K562 (cell line): ENCODE data around the gene MYCBPAP. TPM values are rescaled to one million over a fixed set of nuclear protein-coding genes. Genes with fewer than 3 reads are reported as not detected.

Source experiments
- ATAC-seq: fragments of 200-7000 bp; cut with Tn5 transposase; 3 replicates; pipeline ENCODE4 v1.9.1; 2020; ENCODE audit warnings: moderate library complexity
- BruUV-seq: library from RNA; stranded (reverse); fragments of 400-500 nt; replicated peaks from 2 replicates; lab custom pipeline; 2021; lab: Mats Ljungman, UMichigan
- CTCF ChIA-PET: fragments of 300-600 bp; formaldehyde crosslinking; extraction: SDS; loops from one replicate; lab custom pipeline; 2021; ENCODE audit warnings: low intra/inter-chr PET ratio; lab: Yijun Ruan, JAX
- POLR2A ChIA-PET: fragments of 300-600, 350-650 bp; sonication (Branson Sonifier 250); formaldehyde crosslinking; extraction: SDS; loops from one replicate; lab custom pipeline; 2021; ENCODE audit warnings: antibody characterized with exemption, inconsistent platforms; lab: Yijun Ruan, JAX
- DNase-seq, 4 experiments: peaks; one replicate each; pipeline versions ENCODE4 v3.0.0 to v3.0.0-alpha.2; 2011 to 2018; ENCODE audit warnings: low spot score in 3 of 4, mixed read lengths in 3 of 4; ENCODE audit errors: extremely low read depth in 1 of 4
- FAIRE-seq: peaks from 2 replicates; lab custom pipeline; 2011; peaks lifted over from hg19 to GRCh38; lab: Jason Lieb, UNC
- H2AFZ ChIP-seq: 2 replicates; pipeline ENCODE4 v1.6.0; 2011; ENCODE audit warnings: low read depth, low read length, control low read depth, inconsistent platforms
- H3K27ac ChIP-seq: fragments of 200-600 bp; 3 replicates; pipeline ENCODE4 v1.8.0; 2011; ENCODE audit warnings: low read depth, mild to moderate bottlenecking, control low read depth, inconsistent platforms, low read length, moderate library complexity, mixed read lengths; ENCODE audit errors: extremely low read depth
- H3K27me3 ChIP-seq, 2 experiments: fragments of 300-600 bp in 1 of 2; 2 replicates in 1 of 2; 3 replicates in 1 of 2; pipeline versions ENCODE4 v1.6.0 to v1.8.0; 2011; ENCODE audit warnings: inconsistent platforms in 2 of 2, low read length in 2 of 2, mild to moderate bottlenecking in 1 of 2, mixed read lengths in 1 of 2, moderate library complexity in 1 of 2; ENCODE audit not compliant: control insufficient read depth in 2 of 2, insufficient read depth in 2 of 2
- H3K36me3 ChIP-seq: fragments of 300-600 bp; 3 replicates; pipeline ENCODE4 v1.8.0; 2011; ENCODE audit warnings: mild to moderate bottlenecking, low read length, inconsistent platforms; ENCODE audit not compliant: control insufficient read depth, insufficient read depth
- H3K4me1 ChIP-seq, 2 experiments: fragments of 200-600 bp in 1 of 2; replicated peaks in 1 of 2; 2 replicates in 1 of 2; 3 replicates in 1 of 2; pipeline versions ENCODE4 v1.5.1 to v1.8.0; 2011; ENCODE audit warnings: inconsistent platforms in 2 of 2, low read length in 2 of 2, mild to moderate bottlenecking in 1 of 2, mixed read lengths in 1 of 2, moderate library complexity in 1 of 2; ENCODE audit not compliant: control insufficient read depth in 2 of 2, insufficient read depth in 2 of 2
- H3K4me2 ChIP-seq: 2 replicates; pipeline ENCODE4 v1.6.1; 2011; ENCODE audit warnings: low read length, control low read depth, inconsistent platforms, mixed read lengths; ENCODE audit not compliant: insufficient read depth
- H3K4me3 ChIP-seq: fragments of 200-600 bp; sonication (generic), shearing (Covaris generic); 2 replicates; pipeline ENCODE4 v1.5.1; 2016; ENCODE audit warnings: control low read depth, inconsistent platforms
- H3K79me2 ChIP-seq: fragments of 200-600 bp; 3 replicates; pipeline ENCODE4 v1.8.0; 2011; ENCODE audit warnings: low read length, inconsistent platforms; ENCODE audit not compliant: control insufficient read depth, insufficient read depth
- H3K9ac ChIP-seq, 2 experiments: 2 replicates each; pipeline versions ENCODE4 v1.6.0 to v1.6.1; 2011; ENCODE audit warnings: low read depth in 2 of 2, low read length in 2 of 2, control low read depth in 1 of 2, inconsistent platforms in 1 of 2, mild to moderate bottlenecking in 1 of 2, mixed read lengths in 1 of 2; ENCODE audit not compliant: insufficient read depth in 1 of 2
- H3K9me1 ChIP-seq: one replicate; pipeline ENCODE4 v1.6.0; 2011; ENCODE audit warnings: inconsistent platforms, mild to moderate bottlenecking, low read length, moderate library complexity; ENCODE audit not compliant: control insufficient read depth, insufficient read depth
- H3K9me3 ChIP-seq: replicated peaks from 2 replicates; pipeline ENCODE4 v1.5.1; 2011; ENCODE audit warnings: low read depth, low read length, inconsistent platforms; ENCODE audit not compliant: control insufficient read depth, insufficient read depth
- H4K20me1 ChIP-seq: replicated peaks from 2 replicates; pipeline ENCODE4 v1.6.1; 2011; ENCODE audit warnings: low read length, inconsistent platforms, mixed read lengths; ENCODE audit not compliant: control insufficient read depth, insufficient read depth
- AFF1 ChIP-seq, 2 experiments: fragments of 450-650 bp; IDR thresholded peaks; 2 replicates each; pipeline ENCODE4 v1.6.1; 2018; ENCODE audit warnings: mild to moderate bottlenecking in 2 of 2, low read depth in 1 of 2; ENCODE audit not compliant: partially characterized antibody in 2 of 2
- BHLHE40 ChIP-seq: IDR thresholded peaks from 2 replicates; pipeline ENCODE4 v1.6.1; 2011; ENCODE audit warnings: low read length, improper control_type of control experiment
- CBFA2T3 ChIP-seq: fragments of 450-650 bp; IDR thresholded peaks from 2 replicates; pipeline ENCODE4 v1.6.1; 2017
- HDAC1 ChIP-seq, 2 experiments: fragments of 450-650 bp; IDR thresholded peaks; 2 replicates each; pipeline ENCODE4 v1.6.1; 2016 to 2017; ENCODE audit warnings: inconsistent platforms in 1 of 2, mild to moderate bottlenecking in 1 of 2, moderate library complexity in 1 of 2
- NBN ChIP-seq: fragments of 450-650 bp; IDR thresholded peaks from 2 replicates; pipeline ENCODE4 v1.6.1; 2016; ENCODE audit warnings: low read depth, mild to moderate bottlenecking
- PHF20 ChIP-seq: fragments of 450-650 bp; IDR thresholded peaks from 2 replicates; pipeline ENCODE4 v1.6.1; 2018; ENCODE audit not compliant: partially characterized antibody
- RREB1 ChIP-seq: fragments of 250-450 bp; sonication (Bioruptor Pico); IDR thresholded peaks from 2 replicates; pipeline ENCODE4 v1.4.0; 2020
- SRSF9 ChIP-seq: fragments of 200-400 bp; formaldehyde crosslinking; IDR thresholded peaks from 2 replicates; pipeline ENCODE4 v1.6.1; 2017; ENCODE audit warnings: low read depth, low read length, borderline replicate concordance
- STAT5B ChIP-seq: fragments of 250-450 bp; sonication (Bioruptor Pico); IDR thresholded peaks from 2 replicates; pipeline ENCODE4 v1.8.0; 2021; ENCODE audit warnings: mild to moderate bottlenecking, inconsistent platforms
- TOE1 ChIP-seq, 2 experiments: fragments of 450-650 bp in 1 of 2; sonication (generic) in 1 of 2; formaldehyde crosslinking in 1 of 2; IDR thresholded peaks; 2 replicates each; pipeline versions ENCODE4 v1.7.1 to v1.8.0; 2016 to 2022; ENCODE audit warnings: borderline replicate concordance in 2 of 2, mild to moderate bottlenecking in 2 of 2, antibody characterized with exemption in 1 of 2, inconsistent platforms in 1 of 2, low read depth in 1 of 2, missing genetic modification reagents in 1 of 2, moderate library complexity in 1 of 2
- ZBTB17 ChIP-seq: fragments of 450-650 bp; formaldehyde crosslinking; IDR thresholded peaks from 2 replicates; pipeline ENCODE4 v1.4.0; 2020; ENCODE audit warnings: mild to moderate bottlenecking
- ZNF165 ChIP-seq: fragments of 250-450 bp; sonication (Bioruptor Pico); IDR thresholded peaks from 2 replicates; pipeline ENCODE4 v1.4.0; 2020; ENCODE audit warnings: borderline replicate concordance
- ZNF3 ChIP-seq: fragments of 250-450 bp; sonication (Bioruptor Pico); IDR thresholded peaks from 2 replicates; pipeline ENCODE4 v1.5.0; 2021; ENCODE audit warnings: mild to moderate bottlenecking, moderate library complexity
- ZNF347 ChIP-seq: fragments of 450-650 bp; formaldehyde crosslinking; IDR thresholded peaks from 2 replicates; pipeline ENCODE4 v1.4.0; 2020; ENCODE audit warnings: low read depth, mild to moderate bottlenecking, moderate library complexity
- WGBS: fragments of 100-300 bp; shearing (Covaris generic); methylation state at CpG from one replicate; pipeline ENCODE4 v1.1.6; 2016; ENCODE audit warnings: low coverage, mixed read lengths; ENCODE audit not compliant: insufficient coverage; ENCODE audit errors: missing lambda C conversion rate; 5-methylcytosine and 5-hydroxymethylcytosine counted together
- in situ Hi-C: fragments of 300-500 bp; cut with MboI; formaldehyde crosslinking; loops from 4 replicates; pipeline ENCODE4 v1.15.0; 2018; ENCODE audit warnings: inconsistent platforms, mixed read lengths
- intact Hi-C: fragments of 100-400 bp; cut with micrococcal nuclease; formaldehyde crosslinking; loops from 2 replicates; pipeline ENCODE4 v1.14.2; 2022
- polyA plus RNA-seq, 8 experiments: library from polyadenylated mRNA; depleted of rRNA in 4 of 8; stranded (reverse) in 5 of 8; unstranded in 3 of 8; fragments of >200 nt; fragmentation: Nextera tagmentation in 2 of 8; fragmentation: Illumina TruSeq in 1 of 8; extraction: Ambion mirVana in 2 of 8; extraction: Trizol in 1 of 8; gene quantifications; 2 replicates each; pipeline versions ENCODE4 v1.2.1 to v1.2.3, GENCODE V29; 2011 to 2014; ENCODE audit warnings: inconsistent platforms in 1 of 8, missing spikeins in 1 of 8
- total RNA-seq, 7 experiments: library from RNA; depleted of rRNA in 6 of 7; stranded (reverse); fragments of >200 nt in 6 of 7; fragmentation: Illumina TruSeq in 2 of 7; extraction: Trizol in 2 of 7; gene quantifications; 2 replicates each; pipeline versions ENCODE4 v1.2.1 to v1.2.3, GENCODE V29; 2011 to 2021; ENCODE audit warnings: low replicate concordance in 1 of 7

MYCBPAP gene
- total and polyA plus RNA-seq, 9 of the 15 experiments (the other 6 are each of a cell fraction or from before 2014, with no cell fraction given): not detected

- ChIA-PET CTCF (no interaction called here), POLR2A (interaction anchor here (1.0 kb wide), 1 partner anchor 10 kb away, joined by 5 read pairs; no protein-coding TSS in a partner anchor)
- Histone ChIP-seq H3K4me1 (peaks cover 9 to 38% of the 10 kb centered on the region in 2 experiments), H3K79me2 (no peaks in the 10 kb centered on the region), H3K27ac (no peak overlapping the region), H3K4me2 (no peak overlapping the region), H4K20me1 (peaks cover 20% of the 10 kb centered on the region; the same call in 1 of the 2 replicates), H3K4me3 (no peak overlapping the region), H3K27me3 (peaks cover 25 to 55% of the 10 kb centered on the region in 2 experiments), H3K9me3 (no peaks in the 10 kb centered on the region), H2AFZ (no peak overlapping the region), H3K9me1 (no peaks in the 10 kb centered on the region), H3K36me3 (no peaks in the 10 kb centered on the region), H3K9ac (no peak overlapping the region)
- no TSS peak for BruUV-seq
- no CpG with 5 or more reads among the region's 27 CpGs for WGBS
- DNase-seq (no peak), ATAC-seq (no peak), FAIRE-seq (no peak)
- in situ Hi-C loops: no loop called here
- intact Hi-C loops: no loop called here
- TF ChIP-seq TOE1 (IDR thresholded peaks at IDR 0.05; ENCODE audit: borderline replicate concordance): no peak
- TF ChIP-seq TOE1 (CRISPR knock-in tag; IDR thresholded peaks at IDR 0.05; ENCODE audit: borderline replicate concordance, low read depth): no peak
- TF ChIP-seq ZNF3 (CRISPR knock-in tag): no peak
- TF ChIP-seq PHF20: no peak
- no peak for TF ChIP-seq BHLHE40
- no peak for TF ChIP-seq CBFA2T3
- TF ChIP-seq RREB1: no peak
- no peak for TF ChIP-seq AFF1 (IDR thresholded peaks at IDR 0.05; ENCODE audit: low read depth in 1 of 2, partially characterized antibody in 2 of 2)
- TF ChIP-seq NBN: no peak
- no peak for TF ChIP-seq STAT5B (CRISPR knock-in tag)
- TF ChIP-seq HDAC1 (IDR thresholded peaks at IDR 0.05): no peak
- TF ChIP-seq ZNF347 (CRISPR knock-in tag): no peak
- no peak for TF ChIP-seq ZBTB17
- TF ChIP-seq ZNF165 (CRISPR knock-in tag): no peak
- no peak for TF ChIP-seq SRSF9
Measured at GRCh38 chr17:50561746-50562141, 53.5 kb downstream of the MYCBPAP start.
